Choroid plexus epithelial cell (primary cell): ENCODE data around the gene CASP14.

Experiments used
- DNase-seq: peaks from one replicate; pipeline ENCODE4 v3.0.0-alpha.2; 2010; ENCODE audit warnings: low read depth
- H3K4me3 ChIP-seq: 2 replicates; pipeline ENCODE4 v1.5.1; 2011; ENCODE audit warnings: low read depth, mild to moderate bottlenecking, control low read depth, low read length, moderate library complexity
- CTCF ChIP-seq: conservative IDR thresholded peaks from 2 replicates; pipeline ENCODE4 v1.5.1; 2011; ENCODE audit warnings: low read depth, mild to moderate bottlenecking, control low read depth, inconsistent platforms, low read length, moderate library complexity

CASP14 gene

GRCh38 chr19:15021286-15022007 lies 27.8 kb upstream of the CASP14 start:
- TF ChIP-seq CTCF = no peak
- no peak overlapping the region for H3K4me3 ChIP-seq
- no peak for DNase-seq

- DNase-seq = no peak
- no peak for TF ChIP-seq CTCF
- no peak overlapping the region for H3K4me3 ChIP-seq
Measured at GRCh38 chr19:15022752-15023151, 26.5 kb upstream of the CASP14 start.

GRCh38 chr19:15025217-15025616 lies 24.1 kb upstream of the CASP14 start:
- no peak for TF ChIP-seq CTCF
- no peak overlapping the region for H3K4me3 ChIP-seq
- DNase-seq = peak; percentile 3

GRCh38 chr19:15028490-15028889 lies 20.8 kb upstream of the CASP14 start:
- H3K4me3 ChIP-seq = no peak overlapping the region
- no peak for DNase-seq
- TF ChIP-seq CTCF = no peak

GRCh38 chr19:15031675-15032074 lies 17.6 kb upstream of the CASP14 start:
- no peak for DNase-seq
- no peak for TF ChIP-seq CTCF
- no peak overlapping the region for H3K4me3 ChIP-seq

- no peak for TF ChIP-seq CTCF
- H3K4me3 ChIP-seq = no peak overlapping the region
- DNase-seq = no peak
Measured at GRCh38 chr19:15035795-15036311, 13.4 kb upstream of the CASP14 start.

- DNase-seq = peak; percentile 6
- no peak for TF ChIP-seq CTCF
- no peak overlapping the region for H3K4me3 ChIP-seq
Measured at GRCh38 chr19:15037586-15037985, 11.7 kb upstream of the CASP14 start.
